HUES64 (cell line): ENCODE measurements around the gene RGS6.

Source experiments
- H3K27ac ChIP-seq: 2 replicates; pipeline ENCODE4 v1.7.0; 2013; ENCODE audit warnings: low read depth, low read length, inconsistent platforms
- H3K27me3 ChIP-seq: 2 replicates; pipeline ENCODE4 v1.6.1; 2013; ENCODE audit warnings: mild to moderate bottlenecking, low read length; ENCODE audit not compliant: insufficient read depth
- H3K36me3 ChIP-seq: 2 replicates; pipeline ENCODE4 v1.6.1; 2013; ENCODE audit warnings: mild to moderate bottlenecking, low read length; ENCODE audit not compliant: insufficient read depth
- H3K4me1 ChIP-seq: 2 replicates; pipeline ENCODE4 v1.6.1; 2013; ENCODE audit warnings: mild to moderate bottlenecking, low read length, moderate library complexity; ENCODE audit not compliant: insufficient read depth
- H3K4me3 ChIP-seq: 2 replicates; pipeline ENCODE4 v1.5.1; 2013; ENCODE audit warnings: mild to moderate bottlenecking, low read length, moderate library complexity
- H3K9ac ChIP-seq: 2 replicates; pipeline ENCODE4 v1.6.1; 2013; ENCODE audit warnings: mild to moderate bottlenecking, low read depth, low read length
- H3K9me3 ChIP-seq: 2 replicates; pipeline ENCODE4 v1.6.1; 2013; ENCODE audit warnings: low read depth, low read length; ENCODE audit not compliant: insufficient read depth
- WGBS: fragments of 150-250, 120-280 bp; methylation state at CpG from one replicate; pipeline ENCODE4 v1.1.7; 2013; ENCODE audit warnings: missing lambda C conversion rate; 5-methylcytosine and 5-hydroxymethylcytosine counted together

RGS6 gene

GRCh38 chr14:72123755-72124154 is 191.5 kb downstream of the RGS6 start:
- H3K27ac ChIP-seq, result no peak overlapping the region
- no peaks in the 10 kb centered on the region for H3K27me3 ChIP-seq
- WGBS, result 46% methylated on average over 2 of the region's 3 CpGs
- no peak overlapping the region for H3K9ac ChIP-seq
- H3K36me3 ChIP-seq, result no peaks in the 10 kb centered on the region
- no peaks in the 10 kb centered on the region for H3K4me1 ChIP-seq
- H3K9me3 ChIP-seq, result no peaks in the 10 kb centered on the region
- H3K4me3 ChIP-seq, result no peak overlapping the region

GRCh38 chr14:72124171-72124570 is 191.9 kb downstream of the RGS6 start:
- Histone ChIP-seq H3K9ac (no peak overlapping the region), H3K27me3 (no peaks in the 10 kb centered on the region), H3K36me3 (no peaks in the 10 kb centered on the region), H3K9me3 (no peaks in the 10 kb centered on the region), H3K4me1 (no peaks in the 10 kb centered on the region), H3K27ac (no peak overlapping the region), H3K4me3 (no peak overlapping the region)
- 100% methylated on average over 4 of the region's 4 CpGs for WGBS

DNA sequence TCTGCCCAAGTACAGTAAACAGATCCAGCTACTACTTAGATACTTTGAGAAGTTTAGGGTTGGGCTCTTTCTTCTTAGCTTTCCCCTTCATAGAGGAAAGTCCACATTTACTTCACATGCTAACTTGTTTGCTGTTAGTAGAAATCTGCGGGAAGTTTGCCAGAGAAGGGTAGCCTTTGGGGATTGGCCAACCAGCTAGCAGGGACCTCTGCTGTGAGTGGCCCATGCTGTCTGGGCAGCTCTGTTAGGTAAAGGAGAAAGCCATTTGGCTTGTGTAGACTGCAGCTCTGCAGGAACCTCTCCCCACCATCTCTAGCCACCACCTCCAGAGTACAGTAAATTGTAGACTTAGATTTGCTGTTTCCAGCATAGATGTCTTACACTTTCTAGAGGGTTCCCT is 193.9 kb downstream of the RGS6 start:
- Histone ChIP-seq H3K36me3 (no peaks in the 10 kb centered on the region), H3K4me3 (no peak overlapping the region), H3K9me3 (no peaks in the 10 kb centered on the region), H3K27me3 (no peaks in the 10 kb centered on the region), H3K9ac (no peak overlapping the region), H3K4me1 (no peaks in the 10 kb centered on the region), H3K27ac (no peak overlapping the region)
- WGBS, result 94% methylated on average over 1 of the region's 1 CpG

DNA sequence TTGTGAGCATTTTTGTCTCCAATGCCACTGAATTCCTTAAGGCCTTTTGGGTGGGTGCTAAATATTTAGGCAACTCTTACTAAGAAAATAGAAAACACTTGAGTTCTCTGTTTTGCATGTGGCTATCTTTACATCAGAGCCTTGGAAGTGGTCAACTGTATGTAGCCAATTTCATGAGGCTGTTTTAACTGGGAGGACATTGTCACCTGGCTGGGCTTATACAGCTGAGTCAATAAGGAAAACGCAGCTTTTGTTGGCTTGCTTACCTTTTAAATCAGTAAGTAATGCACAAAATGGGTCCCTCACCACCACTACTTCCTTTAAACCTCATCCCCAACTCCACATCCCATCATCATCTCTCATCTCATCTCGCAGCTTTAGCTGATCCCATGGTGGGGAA is 194.3 kb downstream of the RGS6 start:
- no peaks in the 10 kb centered on the region for H3K36me3 ChIP-seq
- no peaks in the 10 kb centered on the region for H3K9me3 ChIP-seq
- WGBS, result 88% methylated on average over 1 of the region's 2 CpGs
- H3K9ac ChIP-seq, result no peak overlapping the region
- no peaks in the 10 kb centered on the region for H3K27me3 ChIP-seq
- H3K27ac ChIP-seq, result no peak overlapping the region
- H3K4me3 ChIP-seq, result no peak overlapping the region
- no peaks in the 10 kb centered on the region for H3K4me1 ChIP-seq

DNA sequence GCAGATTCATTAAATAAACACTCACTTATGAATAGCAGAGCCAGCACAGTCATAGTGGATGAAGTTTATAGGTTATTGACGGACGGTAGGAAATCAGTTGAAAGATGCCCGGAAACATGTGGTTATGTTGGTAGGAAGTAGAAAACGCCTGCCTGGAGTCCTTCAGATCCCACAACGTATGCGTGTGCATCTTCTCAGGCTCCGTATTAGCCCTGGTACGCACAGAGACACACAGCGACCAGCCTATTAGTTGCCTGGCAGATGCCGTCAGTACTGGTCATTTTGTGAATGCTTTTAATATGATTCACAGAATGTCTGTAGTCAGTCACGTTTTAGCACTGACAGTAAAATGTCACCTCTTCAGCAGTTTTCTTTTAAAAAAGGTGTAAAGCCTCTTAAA is 196.4 kb downstream of the RGS6 start:
- Histone ChIP-seq H3K9me3 (no peaks in the 10 kb centered on the region), H3K9ac (no peak overlapping the region), H3K27ac (no peak overlapping the region), H3K4me3 (no peak overlapping the region), H3K4me1 (no peaks in the 10 kb centered on the region), H3K27me3 (no peaks in the 10 kb centered on the region), H3K36me3 (no peaks in the 10 kb centered on the region)
- 84% methylated on average over 11 of the region's 11 CpGs for WGBS

- Histone ChIP-seq H3K4me1 (no peaks in the 10 kb centered on the region), H3K27me3 (no peaks in the 10 kb centered on the region), H3K9ac (no peak overlapping the region), H3K36me3 (no peaks in the 10 kb centered on the region), H3K4me3 (no peak overlapping the region), H3K27ac (no peak overlapping the region), H3K9me3 (no peaks in the 10 kb centered on the region)
- 95% methylated on average over 3 of the region's 3 CpGs for WGBS
Observed at GRCh38 chr14:72129291-72129690, 197.1 kb downstream of the RGS6 start.

DNA sequence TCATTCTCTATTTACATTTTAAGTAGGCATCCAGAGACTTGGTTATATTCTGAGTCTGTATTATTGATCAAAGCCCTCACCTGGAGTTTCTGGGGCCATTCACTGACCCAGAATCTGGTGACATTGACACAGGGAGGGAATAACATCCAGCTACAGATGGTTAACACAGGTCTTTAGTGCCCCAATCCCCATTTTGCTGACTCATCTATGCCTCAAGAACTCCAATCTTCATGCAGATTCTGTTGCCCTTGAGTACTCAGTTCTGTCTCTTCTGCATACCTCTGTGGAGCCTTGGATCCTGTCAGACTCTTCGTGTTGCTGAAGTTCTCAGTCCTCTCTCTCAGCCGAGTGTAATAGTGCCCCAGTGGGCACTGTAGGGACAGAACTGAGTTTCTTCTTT is 208.9 kb downstream of the RGS6 start:
- no peaks in the 10 kb centered on the region for H3K27me3 ChIP-seq
- no peak overlapping the region for H3K27ac ChIP-seq
- 88% methylated on average over 2 of the region's 2 CpGs for WGBS
- no peak overlapping the region for H3K4me3 ChIP-seq
- no peaks in the 10 kb centered on the region for H3K4me1 ChIP-seq
- no peak overlapping the region for H3K9ac ChIP-seq
- H3K9me3 ChIP-seq, result peaks cover 3% of the 10 kb centered on the region; the same call in 1 of the 2 replicates
- H3K36me3 ChIP-seq, result no peaks in the 10 kb centered on the region

DNA sequence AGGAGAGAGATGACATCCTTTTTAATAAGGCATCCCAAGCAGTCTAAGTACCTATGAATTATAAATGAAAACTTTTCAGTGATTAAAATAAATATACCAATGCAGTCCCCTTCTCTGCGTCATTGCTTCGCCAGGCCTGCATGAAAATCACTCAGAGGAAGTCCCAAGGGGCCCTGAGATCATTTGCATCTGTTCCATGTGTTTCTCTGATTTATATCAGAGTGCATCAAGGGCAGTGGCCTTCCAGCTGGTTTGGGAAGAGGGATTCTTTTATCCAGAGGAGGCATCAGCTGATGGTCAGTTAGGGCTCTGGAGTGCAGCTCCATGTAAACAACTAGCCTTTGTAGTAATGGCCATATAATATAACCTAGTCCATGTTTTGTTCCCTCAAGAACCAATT is 210.1 kb downstream of the RGS6 start:
- 98% methylated on average over 2 of the region's 2 CpGs for WGBS
- no peaks in the 10 kb centered on the region for H3K36me3 ChIP-seq
- H3K27me3 ChIP-seq, result no peaks in the 10 kb centered on the region
- H3K27ac ChIP-seq, result no peak overlapping the region
- no peaks in the 10 kb centered on the region for H3K4me1 ChIP-seq
- no peak overlapping the region for H3K9ac ChIP-seq
- peaks cover 3% of the 10 kb centered on the region; the same call in 1 of the 2 replicates for H3K9me3 ChIP-seq
- H3K4me3 ChIP-seq, result no peak overlapping the region

- no peaks in the 10 kb centered on the region for H3K27me3 ChIP-seq
- H3K36me3 ChIP-seq, result no peaks in the 10 kb centered on the region
- no peak overlapping the region for H3K4me3 ChIP-seq
- H3K9me3 ChIP-seq, result no peaks in the 10 kb centered on the region
- no peak overlapping the region for H3K9ac ChIP-seq
- H3K27ac ChIP-seq, result no peak overlapping the region
- H3K4me1 ChIP-seq, result no peaks in the 10 kb centered on the region
Observed at GRCh38 chr14:72146241-72146640, 214.0 kb downstream of the RGS6 start.

DNA sequence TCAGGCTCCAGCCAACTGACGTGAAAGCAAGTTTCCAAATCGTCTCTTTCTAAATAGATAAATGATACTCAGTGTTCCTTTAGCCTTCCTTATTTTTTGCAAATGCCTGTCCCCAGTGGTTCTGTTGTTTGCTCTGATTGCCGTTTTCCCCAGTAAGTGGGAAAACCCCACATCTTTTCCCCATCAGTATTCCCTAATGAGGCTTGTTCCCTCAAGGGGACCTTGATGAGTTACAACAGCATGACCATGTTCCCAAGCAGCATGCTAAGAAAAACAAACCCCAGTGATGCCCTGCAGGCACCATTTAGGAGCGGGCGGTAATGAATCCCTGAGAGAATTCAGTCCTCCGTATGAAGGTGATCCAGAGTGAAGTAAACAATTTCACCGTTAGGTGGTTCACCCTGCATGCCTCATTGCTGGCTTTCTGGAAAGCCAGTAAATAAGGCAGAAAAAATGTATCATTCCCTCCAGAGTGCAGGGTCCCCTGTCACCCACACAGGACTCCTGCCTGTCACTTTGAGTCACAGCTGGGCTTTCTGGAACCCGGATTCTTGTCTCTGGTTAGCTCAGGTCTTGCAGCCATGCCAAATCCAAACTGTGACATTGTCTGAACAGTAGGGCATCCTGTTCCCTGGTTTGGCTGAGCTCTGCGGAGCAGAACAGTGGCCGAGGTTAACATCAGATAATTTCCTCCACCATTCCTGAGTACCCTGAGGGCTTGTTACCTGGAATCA is 222.6 kb downstream of the RGS6 start:
- no peaks in the 10 kb centered on the region for H3K36me3 ChIP-seq
- peaks cover 7% of the 10 kb centered on the region; the same call in 1 of the 2 replicates for H3K9me3 ChIP-seq
- H3K9ac ChIP-seq, result no peak overlapping the region
- no peaks in the 10 kb centered on the region for H3K27me3 ChIP-seq
- no peaks in the 10 kb centered on the region for H3K4me1 ChIP-seq
- no peak overlapping the region for H3K27ac ChIP-seq
- H3K4me3 ChIP-seq, result no peak overlapping the region
- WGBS, result 96% methylated on average over 10 of the region's 10 CpGs

GRCh38 chr14:72155379-72155993 is 223.3 kb downstream of the RGS6 start:
- H3K27ac ChIP-seq, result no peak overlapping the region
- no peak overlapping the region for H3K4me3 ChIP-seq
- 94% methylated on average over 2 of the region's 3 CpGs for WGBS
- H3K36me3 ChIP-seq, result no peaks in the 10 kb centered on the region
- H3K9me3 ChIP-seq, result peaks cover 7% of the 10 kb centered on the region; the same call in 1 of the 2 replicates
- H3K4me1 ChIP-seq, result no peaks in the 10 kb centered on the region
- no peak overlapping the region for H3K9ac ChIP-seq
- H3K27me3 ChIP-seq, result no peaks in the 10 kb centered on the region
